GM04503 (cell line): Measurements from ENCODE around the gene CUL4B.
"Not testable (repeated sequence)": the region's sequence is repeated elsewhere in the genome, so short reads cannot be mapped to it uniquely, and the experiment has no call there.

Experiments
- DNase-seq: peaks from one replicate; pipeline ENCODE4 v3.0.0-alpha.2; 2012; ENCODE audit warnings: low read depth

The CUL4B gene

DNA sequence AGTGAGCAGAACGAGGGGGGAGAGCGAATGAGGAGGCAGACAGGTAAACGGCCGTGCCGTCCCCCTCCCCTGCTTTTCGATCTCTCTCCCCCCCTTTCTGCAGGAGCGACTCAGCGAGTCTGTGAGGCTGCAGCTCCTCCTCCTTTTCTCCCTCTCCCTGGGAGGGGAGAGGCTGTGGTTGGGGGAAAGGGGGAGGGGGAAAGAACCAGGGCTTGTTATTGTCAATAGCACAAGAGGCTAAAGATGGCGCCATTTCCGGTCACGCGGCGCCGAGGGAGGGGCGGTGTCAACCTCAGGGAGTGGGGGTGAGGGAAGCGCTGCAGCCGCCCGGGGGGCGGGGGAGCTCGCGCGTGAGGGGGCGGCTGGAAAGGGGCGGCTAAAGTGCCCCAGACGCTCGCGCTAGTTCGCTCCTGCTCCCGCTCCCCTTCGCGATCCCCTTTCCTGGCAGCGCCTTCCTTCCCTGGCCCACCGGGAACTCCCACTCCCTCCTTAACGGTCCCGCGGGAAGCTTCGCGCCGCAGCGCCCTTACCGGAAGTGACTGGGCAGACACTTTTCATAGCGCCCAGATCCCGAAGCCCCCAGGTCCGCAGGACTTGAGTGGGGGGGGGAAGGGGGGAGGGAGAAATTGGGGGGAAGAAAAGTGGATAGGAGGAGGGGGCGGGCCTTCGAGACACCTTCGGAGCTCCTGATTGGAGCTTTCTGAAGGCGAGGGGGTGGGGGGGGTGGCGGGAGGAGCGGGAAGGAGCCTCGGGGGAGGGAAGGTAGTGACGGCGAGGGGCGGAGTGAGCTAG lies at the start of gene CUL4B:
CUL4B (minus strand) TSS at position 121 of the 792 bp plus-strand sequence. CDS start 324 bp downstream, outside the sequence.
- peak; percentile 80 for DNase-seq

DNA sequence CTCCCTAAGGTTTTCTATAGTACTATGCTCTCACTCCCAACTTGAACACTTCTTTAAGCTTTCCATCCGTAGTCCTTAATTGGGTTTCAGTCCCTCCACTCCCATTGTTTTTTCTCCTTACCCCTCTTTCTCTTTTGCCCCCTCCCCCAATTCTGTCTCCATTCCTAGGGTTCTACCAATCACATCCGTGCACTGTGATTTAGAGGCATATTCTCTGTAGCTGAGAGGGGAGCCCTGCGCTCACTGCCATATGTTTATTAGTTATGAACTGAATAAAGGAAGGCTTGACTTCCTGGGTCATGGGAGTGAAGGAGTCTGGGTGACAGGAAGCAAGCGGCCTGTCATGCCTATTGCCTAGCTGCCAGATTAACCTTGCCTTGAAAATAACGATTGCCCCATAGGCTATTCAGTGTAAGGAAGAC lies 43.6 kb upstream of the CUL4B start:
- DNase-seq: no peak

DNA sequence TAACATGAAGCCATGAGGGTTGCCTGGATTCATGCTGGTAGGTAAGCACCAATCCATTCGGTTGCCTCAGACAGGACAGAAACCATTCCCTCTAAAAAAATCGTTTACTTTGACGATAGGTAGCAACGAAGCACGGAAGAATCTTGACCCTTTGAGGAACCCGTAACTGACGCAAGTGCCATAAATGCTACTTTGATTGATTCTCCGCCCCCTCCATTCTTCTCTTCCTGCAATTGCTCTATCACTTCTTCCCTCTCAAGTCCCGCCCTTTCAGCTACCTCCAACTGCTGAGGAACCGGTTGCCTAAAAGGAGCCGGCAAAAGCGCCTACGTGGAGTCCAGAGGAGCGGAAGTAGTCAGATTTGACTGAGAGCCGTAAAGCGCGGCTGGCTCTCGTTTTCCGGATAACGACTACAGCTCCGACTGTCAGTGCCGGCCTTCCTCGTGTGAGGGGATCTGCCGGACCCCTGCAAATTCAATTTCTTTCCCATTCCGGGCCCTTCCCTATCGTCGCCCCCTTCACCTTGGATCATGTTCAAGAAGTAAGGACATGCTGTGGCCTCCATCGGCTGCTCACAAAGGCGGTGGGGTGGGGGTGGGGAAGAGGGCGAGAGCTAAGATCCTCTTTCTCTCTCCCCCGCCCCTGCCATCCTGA lies 43.1 kb upstream of the CUL4B start, which contains the start of gene MCTS1:
MCTS1 (plus strand) TSS at position 395 of the 654 bp plus-strand sequence; CDS start at position 531, 136 bp downstream.
- peak; percentile 85 for DNase-seq

DNA sequence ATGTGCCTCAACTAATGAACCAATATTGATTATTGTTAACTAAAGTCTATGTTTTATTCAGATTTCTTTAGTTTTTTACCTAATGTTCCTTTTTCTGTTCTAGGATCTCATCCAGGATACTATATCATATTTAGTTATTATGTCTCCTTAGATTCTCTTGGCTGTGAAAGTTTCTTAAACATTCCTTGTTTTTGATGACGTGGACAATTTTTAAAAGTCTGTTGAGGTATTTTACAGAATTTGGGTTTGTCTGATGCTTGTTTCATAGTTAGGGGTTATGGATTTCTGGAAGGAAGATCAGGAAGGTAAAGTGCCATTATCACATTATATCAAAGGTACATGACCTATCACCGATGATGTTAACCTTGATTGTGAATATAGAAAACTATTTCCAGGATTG lies 24.9 kb upstream of the CUL4B start:
- no peak for DNase-seq

DNA sequence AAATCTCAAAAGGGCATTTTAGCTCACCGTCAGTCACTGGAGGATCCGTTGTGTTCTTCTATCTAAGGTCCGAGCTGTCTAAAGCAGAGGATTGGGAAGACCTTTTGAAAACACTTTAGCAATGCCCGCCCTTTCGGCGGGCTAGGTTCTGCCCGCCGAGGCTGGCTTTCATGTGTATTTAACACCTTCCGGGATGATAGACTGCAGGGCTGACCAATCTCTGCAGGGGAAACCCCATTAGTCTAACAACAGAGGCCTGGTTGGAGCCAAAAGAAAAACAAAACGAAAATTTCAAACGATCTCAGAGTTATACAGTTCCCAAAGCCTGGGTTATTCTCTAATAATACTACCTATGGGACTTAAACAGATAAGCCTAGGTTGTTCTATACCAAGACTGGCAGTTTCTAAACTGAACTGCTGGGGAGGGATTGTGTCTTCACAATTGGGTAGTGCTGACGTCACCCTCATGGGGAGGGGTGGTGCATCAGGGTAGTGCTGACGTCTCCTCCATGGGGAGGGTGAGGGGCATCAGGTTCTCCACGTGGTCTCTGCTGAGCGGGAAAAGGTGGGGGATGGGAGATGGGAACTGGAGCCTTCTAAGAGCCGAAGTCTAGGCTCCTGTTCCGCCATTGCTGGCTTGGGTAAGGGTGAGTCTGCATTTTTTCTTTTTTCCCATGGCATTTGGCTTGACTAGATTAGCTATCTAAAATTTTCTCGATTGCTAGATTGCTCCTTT lies 14.8 kb upstream of the CUL4B start:
- DNase-seq: no peak

DNA sequence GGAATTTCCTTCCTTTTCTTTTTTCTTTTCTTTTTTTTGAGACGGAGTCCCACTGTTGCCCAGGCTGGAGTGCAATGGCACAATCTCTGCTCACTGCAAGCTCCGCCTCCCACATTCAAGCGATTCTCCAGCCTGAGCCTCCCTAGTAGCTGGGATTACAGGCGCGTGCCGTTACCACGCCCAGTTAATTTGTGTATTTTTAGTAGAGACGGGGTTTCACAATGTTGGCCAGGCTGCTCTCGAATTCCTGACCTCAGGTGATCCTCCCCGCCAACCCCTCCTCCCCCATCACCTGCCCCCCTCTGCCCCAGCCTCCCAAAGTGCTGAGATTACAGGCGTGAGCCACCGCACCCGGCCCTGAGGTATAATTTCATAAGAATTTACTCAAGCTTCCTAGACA lies 13.0 kb upstream of the CUL4B start:
- DNase-seq: not testable (repeated sequence)

GRCh38 chrX:120570011-120570600 lies 9.3 kb upstream of the CUL4B start:
- DNase-seq: no peak

DNA sequence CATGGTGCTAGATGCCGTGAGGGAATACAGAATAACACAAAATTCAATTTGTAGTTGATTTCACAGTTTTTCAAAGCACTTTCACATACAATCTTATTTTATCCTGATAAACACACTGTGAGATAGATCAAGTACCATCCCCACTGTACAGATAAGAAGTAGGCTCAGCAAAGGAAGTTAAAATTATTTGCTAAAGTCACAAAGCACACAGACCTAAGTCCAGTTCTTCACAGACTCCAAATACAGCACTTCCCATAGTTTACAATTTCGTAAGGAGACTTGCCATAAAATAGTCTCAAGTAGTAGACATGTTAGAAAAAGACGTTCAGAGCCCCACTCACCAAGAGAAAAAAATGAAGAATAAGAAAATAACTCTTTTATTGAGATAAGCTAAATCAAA lies 7.8 kb upstream of the CUL4B start:
- no peak for DNase-seq

GRCh38 chrX:120568035-120568434 lies 7.3 kb upstream of the CUL4B start:
- no peak for DNase-seq

GRCh38 chrX:120566817-120567216 lies 6.1 kb upstream of the CUL4B start:
- no peak for DNase-seq

GRCh38 chrX:120564925-120565324 lies 4.2 kb upstream of the CUL4B start:
- no peak for DNase-seq

GRCh38 chrX:120562569-120562926 lies 1.8 kb upstream of the CUL4B start:
- no peak for DNase-seq

GRCh38 chrX:120561634-120562568 lies 1.1 kb upstream of the CUL4B start:
- no peak for DNase-seq

DNA sequence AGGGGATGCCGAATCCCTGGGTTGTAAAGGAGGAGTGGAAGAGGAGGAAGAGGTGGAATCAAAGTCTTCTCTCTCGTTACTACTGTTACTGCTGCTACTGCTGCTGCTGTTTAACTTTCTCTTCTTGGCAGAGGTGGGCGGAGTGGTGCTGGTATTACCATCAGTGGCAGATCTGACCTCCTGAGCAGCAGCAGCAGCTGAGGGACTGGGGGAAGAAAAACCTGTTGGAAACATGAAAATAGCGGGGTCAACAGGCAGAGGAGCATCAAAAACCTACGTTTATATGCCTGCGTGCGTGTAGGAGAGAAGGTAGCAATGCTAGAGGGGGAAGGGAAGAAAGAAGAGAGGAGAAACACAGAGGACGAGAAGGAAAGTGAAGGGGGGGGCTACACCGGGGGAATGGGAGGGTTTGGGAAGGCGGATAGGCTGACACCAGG lies 339 bp downstream of the CUL4B start:
- DNase-seq: no peak

GRCh38 chrX:120559804-120560203 lies 958 bp downstream of the CUL4B start:
- no peak for DNase-seq

DNA sequence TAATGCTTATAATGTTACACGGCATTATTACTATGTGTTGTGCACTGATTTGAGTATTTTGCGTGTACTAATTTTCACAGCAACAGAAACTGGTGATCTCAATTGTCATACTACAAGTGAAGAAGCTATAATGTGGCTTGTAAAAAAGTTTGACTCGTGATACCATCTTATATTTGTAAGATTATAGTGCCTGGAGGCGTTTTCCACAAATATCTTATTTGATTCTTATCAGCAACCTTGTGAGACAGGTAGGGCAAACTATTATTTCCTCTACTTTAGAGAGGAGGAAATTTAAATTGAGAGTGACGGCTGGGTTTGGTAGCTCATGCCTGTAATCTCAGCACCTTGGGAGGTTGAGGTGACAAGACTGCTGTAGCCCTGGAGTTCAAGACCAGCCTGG lies 4.5 kb downstream of the CUL4B start:
- DNase-seq: no peak

- DNase-seq: peak; percentile 82
These were observed 11.0 kb downstream of the CUL4B start for GRCh38 chrX:120549483-120550452.

- no peak for DNase-seq
These were observed 24.7 kb downstream of the CUL4B start for GRCh38 chrX:120536061-120536460.

- no peak for DNase-seq
These were observed 26.2 kb downstream of the CUL4B start for GRCh38 chrX:120534413-120535205.
